Stomach (tissue), 9 donors: ENCODE results near the gene TULP3. TPM values are rescaled to one million over a fixed set of nuclear protein-coding genes. Genes with fewer than 3 reads are reported as not detected.
A peak's percentile ranks its signal among the peaks of the same experiment; 100 is the strongest.

Source experiments
- DNase-seq, 2 donors: peaks; one replicate each; pipeline versions ENCODE4 v3.0.0 to v3.0.0-alpha.2; 2013 to 2019
- H3K27ac ChIP-seq, 5 donors: fragments of 200-600 bp in 4 of 5; sonication (generic) in 4 of 5; one replicate each; pipeline ENCODE4 v1.5.1; 2013 to 2019; ENCODE audit warnings: mild to moderate bottlenecking in 1 of 5, moderate library complexity in 1 of 5
- H3K27me3 ChIP-seq, 3 donors: fragments of 200-600 bp; sonication (generic); one replicate each; pipeline ENCODE4 v1.5.1; 2017 to 2019; ENCODE audit warnings: mixed run types in 1 of 3
- H3K36me3 ChIP-seq, 4 donors: fragments of 200-600 bp; sonication (generic); 1 replicate in 3 of 4; 2 replicates in 1 of 4; pipeline ENCODE4 v1.5.1; 2016 to 2019
- H3K4me1 ChIP-seq, 4 donors: fragments of 200-600 bp; sonication (generic); one replicate each; pipeline ENCODE4 v1.5.1; 2016 to 2019
- H3K4me3 ChIP-seq, 4 donors: fragments of 200-600 bp; sonication (generic) in 3 of 4; one replicate each; pipeline ENCODE4 v1.5.1; 2016 to 2019; ENCODE audit warnings: mild to moderate bottlenecking in 1 of 4
- H3K9me3 ChIP-seq, 4 donors: fragments of 200-600 bp; sonication (generic); one replicate each; pipeline ENCODE4 v1.5.1; 2016 to 2019
- EP300 ChIP-seq: sonication (generic); formaldehyde crosslinking; IDR thresholded peaks from one replicate; pipeline ENCODE4 v1.6.1; 2017; ENCODE audit warnings: antibody characterized with exemption
- POLR2A ChIP-seq, 4 donors: fragments of 450-650 bp; IDR thresholded peaks; one replicate each; pipeline ENCODE4 v1.6.1; 2016; ENCODE audit warnings: antibody characterized with exemption in 4 of 4, control low read depth in 2 of 4, mild to moderate bottlenecking in 1 of 4, moderate library complexity in 1 of 4
- POLR2AphosphoS5 ChIP-seq, 3 donors: sonication (generic); formaldehyde crosslinking; IDR thresholded peaks; one replicate each; pipeline ENCODE4 v1.6.1; 2016; ENCODE audit warnings: antibody characterized with exemption in 3 of 3
- WGBS, 5 donors: extraction: QIAGEN DNeasy Blood & Tissue Kit in 3 of 5; methylation state at CpG; one replicate each; pipeline versions ENCODE4 v1.1.5 to v1.1.7; 2013 to 2018; 5-methylcytosine and 5-hydroxymethylcytosine counted together
- intact Hi-C: fragments of 100-400 bp; cut with DNase I; formaldehyde crosslinking; loops from one replicate; pipeline ENCODE4 v1.15.1; 2023; ENCODE audit warnings: low total_unique reads
- polyA plus RNA-seq, 3 donors: library from polyadenylated mRNA; stranded (reverse); fragments of 200-250 nt; gene quantifications; one replicate each; pipeline ENCODE4 v1.2.3, GENCODE V29; 2013
- total RNA-seq, 5 donors: library from RNA; depleted of rRNA; stranded (reverse); fragments of >200 nt; gene quantifications; one replicate each; pipeline versions ENCODE4 v1.1.0 to v1.2.3, GENCODE V29; 2014 to 2016
- TF ChIP-seq, protein P1 (sequence below), 7 experiments: fragments of 450-650 bp in 4 of 7; fragments of 200-600 bp in 3 of 7; sonication (generic) in 3 of 7; IDR thresholded peaks; one replicate each; pipeline ENCODE4 v1.5.1; 2016 to 2019; ENCODE audit warnings: antibody characterized with exemption in 7 of 7, control low read depth in 2 of 7, mild to moderate bottlenecking in 1 of 7
- donor health status: healthy with polysubstance abuse.
- donor health status: Bipolar disorder and iron deficiency.
- donor health status: healthy.

The TULP3 gene
- total and polyA plus RNA-seq, 8 donors: 9.2 to 73.5 (median 20.1) TPM

DNA sequence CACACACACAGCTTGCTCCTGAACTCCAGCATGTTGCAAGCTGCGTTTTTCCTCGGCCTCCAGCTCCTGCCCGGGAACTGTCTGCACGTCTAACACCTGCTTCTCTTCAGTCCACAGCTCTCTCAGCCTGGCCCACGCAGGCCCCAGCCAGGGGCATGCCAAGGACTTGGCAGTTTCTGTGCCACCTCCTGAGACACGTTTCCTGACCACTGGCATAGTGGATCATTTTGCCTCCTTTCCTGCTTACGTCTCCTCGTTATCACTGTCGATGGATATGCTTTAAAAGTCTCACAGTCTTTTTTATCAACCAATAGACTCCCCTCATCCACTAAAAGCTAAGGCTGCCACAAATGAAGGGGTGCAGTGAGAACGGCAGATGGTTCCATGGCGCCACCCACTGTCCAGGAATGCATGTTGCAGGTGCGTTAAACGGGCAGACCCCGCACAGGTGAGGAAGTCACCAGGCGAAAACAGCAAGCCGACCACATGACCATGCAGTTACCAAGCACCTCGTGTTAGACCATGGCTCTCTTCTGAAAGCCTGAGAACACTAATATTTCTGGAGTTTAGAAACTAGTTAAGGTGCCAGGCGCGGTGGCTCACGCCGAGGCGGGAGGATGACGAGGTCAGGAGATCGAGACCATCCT, 53.8 kb downstream of the TULP3 start:
- TF ChIP-seq POLR2A (IDR thresholded peaks at IDR 0.05) (no peak), EP300 (no peak), POLR2AphosphoS5 (IDR thresholded peaks at IDR 0.05) (peak in 1 of 3 donors; percentile 5)
- TF ChIP-seq, protein P1, sequence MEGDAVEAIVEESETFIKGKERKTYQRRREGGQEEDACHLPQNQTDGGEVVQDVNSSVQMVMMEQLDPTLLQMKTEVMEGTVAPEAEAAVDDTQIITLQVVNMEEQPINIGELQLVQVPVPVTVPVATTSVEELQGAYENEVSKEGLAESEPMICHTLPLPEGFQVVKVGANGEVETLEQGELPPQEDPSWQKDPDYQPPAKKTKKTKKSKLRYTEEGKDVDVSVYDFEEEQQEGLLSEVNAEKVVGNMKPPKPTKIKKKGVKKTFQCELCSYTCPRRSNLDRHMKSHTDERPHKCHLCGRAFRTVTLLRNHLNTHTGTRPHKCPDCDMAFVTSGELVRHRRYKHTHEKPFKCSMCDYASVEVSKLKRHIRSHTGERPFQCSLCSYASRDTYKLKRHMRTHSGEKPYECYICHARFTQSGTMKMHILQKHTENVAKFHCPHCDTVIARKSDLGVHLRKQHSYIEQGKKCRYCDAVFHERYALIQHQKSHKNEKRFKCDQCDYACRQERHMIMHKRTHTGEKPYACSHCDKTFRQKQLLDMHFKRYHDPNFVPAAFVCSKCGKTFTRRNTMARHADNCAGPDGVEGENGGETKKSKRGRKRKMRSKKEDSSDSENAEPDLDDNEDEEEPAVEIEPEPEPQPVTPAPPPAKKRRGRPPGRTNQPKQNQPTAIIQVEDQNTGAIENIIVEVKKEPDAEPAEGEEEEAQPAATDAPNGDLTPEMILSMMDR (IDR thresholded peaks at IDR 0.05): peak in 5 of 7 experiments; percentile 67 to 84 (median 73)
- DNase-seq: peak; percentile 72 to 84
- Histone ChIP-seq H3K27ac (peak overlapping the region in 2 of 5 donors; percentile 2 to 56), H3K27me3 (no peaks in the 10 kb centered on the region), H3K4me1 (peaks cover 0 to 10% (median 5%) of the 10 kb centered on the region in 4 donors), H3K4me3 (peak overlapping the region in 3 of 4 donors; percentile 13 to 29 (median 19)), H3K36me3 (peaks cover 11 to 28% (median 21%) of the 10 kb centered on the region in 4 donors), H3K9me3 (no peaks in the 10 kb centered on the region)
- WGBS, 5 donors: 22 to 31% (median 24%) methylated on average over 14 to 24 of the region's 24 CpGs
- intact Hi-C loops: loop anchor here (10.0 kb wide), 1 partner anchor 90 kb away; the partner anchor contains the start of gene TEX52

DNA sequence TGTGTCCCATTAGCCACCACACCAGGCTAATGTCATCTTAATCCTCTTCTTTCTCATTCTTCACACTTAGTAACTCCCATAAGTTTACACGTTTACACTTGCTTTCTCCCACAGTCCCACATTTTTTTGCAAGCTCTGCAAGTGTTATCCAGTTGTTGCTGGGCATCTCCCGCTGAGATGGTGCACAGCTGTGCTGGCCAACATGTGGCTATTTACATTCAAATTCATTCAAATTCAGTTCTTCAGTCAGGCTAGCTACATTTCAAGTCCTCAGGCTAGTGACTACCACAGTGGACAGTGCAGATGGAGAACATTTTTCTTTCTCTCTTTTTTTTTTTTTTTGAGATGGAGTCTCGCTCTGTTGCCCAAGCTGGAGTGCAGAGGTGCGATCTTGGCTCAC, 58.7 kb downstream of the TULP3 start:
- H3K27me3 ChIP-seq: no peaks in the 10 kb centered on the region
- TF ChIP-seq EP300 (no peak), POLR2AphosphoS5 (IDR thresholded peaks at IDR 0.05) (no peak), POLR2A (IDR thresholded peaks at IDR 0.05) (no peak)
- TF ChIP-seq, protein P1 (IDR thresholded peaks at IDR 0.05): no peak
- H3K4me1 ChIP-seq: peaks cover 0 to 6% (median 3%) of the 10 kb centered on the region in 4 donors
- DNase-seq: no peak
- 76 to 86% (median 83%) methylated on average over 4 of the region's 4 CpGs for WGBS, 5 donors
- intact Hi-C loops: loop anchor here (10.0 kb wide), 1 partner anchor 95 kb away; the partner anchor contains the start of gene TEX52
- no peaks in the 10 kb centered on the region for H3K9me3 ChIP-seq
- peaks cover 0 to 6% (median 0%) of the 10 kb centered on the region in 4 donors for H3K36me3 ChIP-seq
- H3K27ac ChIP-seq: no peak overlapping the region
- no peak overlapping the region for H3K4me3 ChIP-seq

DNA sequence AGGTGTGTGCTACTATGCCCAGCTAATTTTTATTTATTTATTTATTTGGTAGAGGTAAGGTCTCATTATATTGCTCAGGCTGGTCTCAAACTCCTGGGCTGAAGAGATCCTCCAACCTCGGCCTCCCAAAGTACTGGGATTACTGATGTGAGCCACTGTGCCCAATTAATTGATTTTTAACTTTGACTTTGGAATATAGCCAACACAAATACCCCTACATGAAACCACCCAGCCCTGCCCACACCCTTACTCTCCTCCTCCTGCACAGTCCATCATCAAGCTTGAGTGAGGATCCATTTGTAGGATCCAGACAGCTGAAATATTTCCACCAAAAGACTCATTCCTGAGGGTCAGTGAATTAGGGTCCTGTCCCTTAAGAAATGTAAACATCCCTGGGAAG, 65.2 kb downstream of the TULP3 start:
- 77 to 94% (median 87%) methylated on average over 1 of the region's 1 CpG for WGBS, 5 donors
- Histone ChIP-seq H3K36me3 (no peaks in the 10 kb centered on the region), H3K9me3 (no peaks in the 10 kb centered on the region), H3K4me3 (no peak overlapping the region), H3K27ac (no peak overlapping the region), H3K27me3 (peaks cover 0 to 34% (median 0%) of the 10 kb centered on the region in 3 donors), H3K4me1 (peaks cover 11 to 28% (median 23%) of the 10 kb centered on the region in 4 donors)
- TF ChIP-seq EP300 (no peak), POLR2AphosphoS5 (IDR thresholded peaks at IDR 0.05) (no peak), POLR2A (IDR thresholded peaks at IDR 0.05) (no peak)
- TF ChIP-seq, protein P1 (IDR thresholded peaks at IDR 0.05): no peak
- intact Hi-C loops: no loop called here
- no peak for DNase-seq

DNA sequence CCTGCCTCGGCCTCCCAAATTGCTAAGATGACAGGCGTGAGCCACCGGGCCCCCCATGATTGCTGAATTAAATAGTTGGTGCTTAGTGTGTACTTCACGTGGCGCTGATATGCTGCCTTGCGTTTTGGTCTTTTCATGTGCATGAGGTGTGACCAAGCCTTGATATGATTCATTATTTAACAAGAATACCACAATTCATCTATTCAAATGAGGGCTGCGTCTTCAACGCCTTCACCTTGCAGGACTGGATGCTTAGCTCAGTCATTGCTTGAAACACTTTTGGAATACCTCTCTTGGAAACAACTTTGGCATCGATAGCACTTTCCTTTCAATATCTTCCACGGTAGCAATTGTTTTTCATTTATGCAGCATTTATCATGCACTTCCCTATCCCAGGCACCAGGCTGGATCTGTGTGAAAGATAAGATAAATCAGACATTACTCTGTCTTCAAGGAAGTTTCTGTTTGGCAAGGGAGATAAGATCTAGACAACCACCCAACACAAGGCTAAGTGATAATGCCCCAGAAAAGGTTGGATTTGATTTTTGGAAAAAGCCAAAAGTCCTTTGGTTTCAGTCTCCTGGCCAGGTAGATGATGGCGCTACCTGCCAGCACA, 67.2 kb downstream of the TULP3 start:
- DNase-seq: no peak
- peaks cover 13 to 37% (median 29%) of the 10 kb centered on the region in 4 donors for H3K4me1 ChIP-seq
- intact Hi-C loops: no loop called here
- H3K27ac ChIP-seq: peak overlapping the region; percentile 78 to 89 (median 80)
- 51 to 62% (median 53%) methylated on average over 11 of the region's 11 CpGs for WGBS, 5 donors
- H3K36me3 ChIP-seq: no peaks in the 10 kb centered on the region
- H3K27me3 ChIP-seq: peaks cover 0 to 52% (median 0%) of the 10 kb centered on the region in 3 donors
- peak overlapping the region; percentile 57 to 68 (median 66) for H3K4me3 ChIP-seq
- no peaks in the 10 kb centered on the region for H3K9me3 ChIP-seq
- TF ChIP-seq POLR2AphosphoS5 (IDR thresholded peaks at IDR 0.05): no peak
- no peak for TF ChIP-seq POLR2A (IDR thresholded peaks at IDR 0.05)
- TF ChIP-seq, protein P1 (IDR thresholded peaks at IDR 0.05): no peak
- no peak for TF ChIP-seq EP300
